Glomerular endothelial cell (primary cell): ENCODE data around the gene FGFRL1. TPM values are rescaled to one million over a fixed set of nuclear protein-coding genes. Genes with fewer than 3 reads are reported as not detected.
"Not testable (repeated sequence)": the region's sequence is repeated elsewhere in the genome, so short reads cannot be mapped to it uniquely, and the experiment has no call there.

Experiments
- DNase-seq: peaks from one replicate; pipeline ENCODE4 v3.0.0-alpha.2; 2011; ENCODE audit warnings: low read depth, low spot score; ENCODE audit errors: extremely low read depth
- total RNA-seq: library from RNA; depleted of rRNA; stranded (reverse); fragments of >200 nt; gene quantifications from 2 replicates; pipeline ENCODE4 v1.2.3, GENCODE V29; 2015

The FGFRL1 gene
- total RNA-seq, 1 donor from 2014 or later = 27.7 TPM

DNA sequence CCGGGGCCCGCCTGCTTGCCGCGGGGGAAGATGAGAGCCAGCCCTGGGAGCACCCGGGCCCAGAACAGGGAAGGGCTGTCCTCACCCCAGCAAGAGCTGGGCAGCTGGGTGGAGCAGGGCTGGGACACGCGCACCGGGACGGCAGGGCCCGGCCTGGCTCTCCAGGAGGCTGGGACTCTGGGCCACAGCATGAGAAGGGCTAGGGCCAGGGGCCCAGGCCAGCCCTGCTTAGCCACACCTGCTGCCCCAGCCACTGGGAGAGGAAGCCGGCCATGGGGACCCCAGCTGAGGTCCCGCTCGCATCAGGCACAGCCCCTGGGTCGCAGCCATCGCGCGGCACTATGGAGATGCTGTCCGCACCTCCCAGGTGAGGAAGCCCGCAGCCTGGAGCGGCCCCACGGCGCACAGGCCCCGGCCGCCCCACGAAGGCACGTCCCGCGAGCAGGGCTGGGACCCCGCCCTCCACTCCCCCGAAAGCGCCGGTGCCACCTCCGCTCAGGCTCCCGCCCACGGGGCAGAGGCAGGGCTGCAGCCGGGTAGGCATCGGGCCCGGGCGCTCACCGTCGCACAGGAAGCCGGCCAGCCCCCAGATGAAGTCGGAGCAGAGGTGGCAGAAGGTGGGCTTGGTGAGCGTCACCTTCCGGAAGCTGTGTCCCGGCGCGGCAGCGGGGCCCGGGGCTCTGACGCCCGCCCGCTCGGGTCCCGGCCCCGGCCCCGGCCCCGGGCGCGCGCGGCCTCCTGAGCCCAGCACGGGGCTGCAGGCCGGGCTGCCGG, 38.6 kb upstream of the FGFRL1 start:
- DNase-seq = no peak

GRCh38 chr4:973431-974397, 37.7 kb upstream of the FGFRL1 start, which contains the start of gene DGKQ:
Gene DGKQ (minus strand): TSS chr4:973569. CDS start chr4:973482, 87 bp downstream.
- DNase-seq = no peak

DNA sequence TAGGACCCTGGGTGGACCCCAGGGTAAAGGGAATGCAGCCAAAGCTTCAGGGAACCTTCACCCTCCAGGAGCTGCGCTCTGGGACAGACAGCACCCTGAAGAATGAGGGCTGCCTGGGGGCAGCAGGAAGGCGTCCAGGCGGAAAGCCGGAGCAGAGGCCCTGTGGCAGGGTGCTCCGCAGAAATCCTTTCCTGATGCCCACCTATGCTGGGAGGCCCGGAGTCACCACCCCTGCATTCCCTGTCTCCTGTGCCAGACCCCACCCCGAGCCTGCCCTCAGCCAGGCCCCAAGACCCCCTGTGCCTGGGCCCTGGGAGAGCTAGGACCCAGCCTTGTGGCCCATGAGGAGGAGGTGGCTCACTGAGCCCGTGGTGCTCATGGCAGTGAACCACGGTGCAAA, 36.8 kb upstream of the FGFRL1 start:
- DNase-seq = no peak

- DNase-seq = not testable (repeated sequence)
Observed at GRCh38 chr4:976016-976415, 35.4 kb upstream of the FGFRL1 start.

DNA sequence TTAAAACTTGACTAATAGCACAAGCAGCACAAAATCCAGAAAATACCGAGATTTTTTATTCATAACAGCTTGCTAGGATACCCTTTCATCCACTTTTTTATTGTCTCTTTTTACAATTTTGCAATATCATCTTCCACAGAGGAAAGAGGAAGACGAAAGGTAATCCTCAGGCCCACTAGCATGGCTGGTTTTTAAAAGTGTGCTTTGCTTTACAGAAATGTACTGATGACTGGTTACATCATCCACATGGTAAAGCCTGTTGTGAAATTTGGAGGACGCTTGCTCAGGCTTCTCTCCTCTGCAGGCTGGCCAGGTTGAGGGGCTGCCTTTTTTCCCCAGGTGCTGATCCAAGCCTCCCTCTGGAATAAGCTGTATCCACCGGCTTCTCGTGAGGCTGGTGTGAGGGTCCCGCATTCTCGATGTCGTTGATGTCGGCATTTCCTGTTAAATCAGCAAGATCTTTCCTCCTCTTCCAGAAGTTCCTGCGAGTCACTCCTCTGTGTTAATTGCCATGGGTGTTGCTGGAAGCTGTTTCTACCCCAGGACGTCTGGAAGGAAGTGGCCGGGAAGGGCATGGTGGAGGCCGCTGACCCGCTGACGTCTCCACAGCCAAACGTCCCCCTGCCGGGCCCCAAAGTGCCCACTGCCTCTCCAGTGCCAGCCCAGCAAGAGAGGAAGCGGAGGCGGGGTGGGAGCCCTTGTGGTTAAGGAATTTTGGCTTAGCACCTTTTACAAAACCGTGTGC, 32.3 kb upstream of the FGFRL1 start:
- DNase-seq = no peak

DNA sequence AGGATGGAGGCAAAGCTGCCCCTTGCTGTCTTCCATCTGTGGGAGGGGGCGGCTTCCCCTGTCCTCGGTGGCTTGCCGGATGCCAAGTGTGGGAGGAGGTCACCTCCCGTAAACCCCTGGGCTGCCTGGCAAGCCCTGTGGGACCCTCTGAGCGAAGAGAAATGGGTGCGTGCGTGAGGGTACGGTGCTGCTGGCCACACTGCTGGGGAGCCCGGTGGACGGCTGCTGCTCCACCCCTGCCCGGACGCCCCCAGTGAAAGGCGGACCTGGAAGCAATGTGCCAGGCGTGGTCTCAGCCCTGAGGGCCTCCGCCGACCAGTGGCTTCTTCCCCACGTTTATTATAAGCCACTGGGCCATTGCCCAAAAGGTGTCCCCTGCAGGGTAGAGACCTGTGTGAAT, 29.1 kb upstream of the FGFRL1 start:
- no peak for DNase-seq

DNA sequence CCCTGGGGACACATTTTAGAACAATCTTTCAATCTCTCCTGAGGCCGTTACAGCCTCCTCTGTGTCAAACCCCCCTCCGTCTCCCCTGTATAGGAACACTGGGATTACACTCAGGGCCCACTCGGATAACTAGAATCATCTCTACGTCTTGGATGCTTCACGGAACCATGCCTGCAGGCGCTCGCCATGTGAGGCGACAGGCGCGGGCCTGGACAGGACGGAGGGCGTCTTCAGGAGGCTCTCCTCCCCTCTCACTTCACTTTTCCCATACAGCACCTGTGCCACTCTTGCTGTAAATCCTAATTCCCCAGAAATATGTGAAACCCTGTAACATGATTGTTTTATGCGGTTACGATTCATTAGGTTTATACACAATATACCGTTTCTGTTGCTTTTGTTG, 28.6 kb upstream of the FGFRL1 start:
- DNase-seq = no peak

GRCh38 chr4:984336-985054, 26.9 kb upstream of the FGFRL1 start:
- no peak for DNase-seq

GRCh38 chr4:985123-985830, 26.1 kb upstream of the FGFRL1 start:
- no peak for DNase-seq

DNA sequence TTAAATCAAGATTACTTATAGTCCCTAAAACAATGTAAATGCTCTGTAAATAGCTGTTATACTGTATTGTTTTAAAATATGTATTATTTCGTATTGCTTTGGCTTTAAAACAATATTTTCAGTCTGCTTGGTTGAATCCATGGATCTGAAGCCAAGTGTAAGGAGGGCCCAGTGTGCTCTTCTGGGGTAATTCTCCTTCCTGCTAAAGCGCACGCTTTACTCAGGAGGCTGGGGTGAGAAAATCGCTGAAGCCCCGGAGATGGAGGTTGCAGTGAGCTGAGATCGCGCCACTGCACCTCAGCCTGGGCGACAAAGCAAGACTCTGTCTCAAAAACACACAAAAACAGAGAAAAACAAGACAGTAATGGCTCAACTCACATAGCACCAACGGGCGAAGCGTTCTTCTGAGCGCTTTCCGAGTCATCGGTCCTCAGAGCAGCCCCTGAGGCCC, 25.0 kb upstream of the FGFRL1 start:
- no peak for DNase-seq

DNA sequence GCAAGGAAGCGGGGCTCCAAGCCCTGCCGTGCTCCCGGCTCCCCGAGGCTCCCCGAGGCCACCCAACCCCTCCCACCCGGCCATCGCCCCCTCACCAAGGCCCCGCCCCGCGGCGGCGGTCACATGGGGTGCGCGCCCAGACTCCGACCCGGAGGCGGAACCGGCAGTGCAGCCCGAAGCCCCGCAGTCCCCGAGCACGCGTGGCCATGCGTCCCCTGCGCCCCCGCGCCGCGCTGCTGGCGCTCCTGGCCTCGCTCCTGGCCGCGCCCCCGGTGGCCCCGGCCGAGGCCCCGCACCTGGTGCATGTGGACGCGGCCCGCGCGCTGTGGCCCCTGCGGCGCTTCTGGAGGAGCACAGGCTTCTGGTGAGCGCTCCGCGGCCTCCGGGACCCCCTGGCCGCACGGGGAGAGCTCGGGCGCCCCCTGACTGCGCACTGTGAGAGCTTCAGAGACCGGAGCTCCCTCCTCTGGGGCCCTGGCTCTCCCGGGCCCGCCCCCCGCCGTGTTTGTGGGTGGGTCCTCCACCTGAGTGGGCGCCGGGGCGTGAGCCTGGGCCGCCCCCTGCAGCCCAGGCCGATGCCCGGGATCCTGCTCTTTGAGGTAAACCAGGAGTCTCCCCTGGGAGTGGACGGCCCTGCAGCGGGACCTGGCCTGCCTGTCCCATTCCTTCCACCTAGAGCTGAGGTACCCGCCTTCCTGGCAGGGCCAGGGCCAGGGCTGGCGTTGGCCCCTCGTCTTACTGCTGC, 24.4 kb upstream of the FGFRL1 start, which contains the start of gene IDUA:
TSS of gene IDUA (plus strand) at position 166 of the 745 bp plus-strand sequence. CDS start at position 207, 41 bp downstream.
- DNase-seq = no peak

GRCh38 chr4:987624-988513, 23.6 kb upstream of the FGFRL1 start:
- DNase-seq = no peak

DNA sequence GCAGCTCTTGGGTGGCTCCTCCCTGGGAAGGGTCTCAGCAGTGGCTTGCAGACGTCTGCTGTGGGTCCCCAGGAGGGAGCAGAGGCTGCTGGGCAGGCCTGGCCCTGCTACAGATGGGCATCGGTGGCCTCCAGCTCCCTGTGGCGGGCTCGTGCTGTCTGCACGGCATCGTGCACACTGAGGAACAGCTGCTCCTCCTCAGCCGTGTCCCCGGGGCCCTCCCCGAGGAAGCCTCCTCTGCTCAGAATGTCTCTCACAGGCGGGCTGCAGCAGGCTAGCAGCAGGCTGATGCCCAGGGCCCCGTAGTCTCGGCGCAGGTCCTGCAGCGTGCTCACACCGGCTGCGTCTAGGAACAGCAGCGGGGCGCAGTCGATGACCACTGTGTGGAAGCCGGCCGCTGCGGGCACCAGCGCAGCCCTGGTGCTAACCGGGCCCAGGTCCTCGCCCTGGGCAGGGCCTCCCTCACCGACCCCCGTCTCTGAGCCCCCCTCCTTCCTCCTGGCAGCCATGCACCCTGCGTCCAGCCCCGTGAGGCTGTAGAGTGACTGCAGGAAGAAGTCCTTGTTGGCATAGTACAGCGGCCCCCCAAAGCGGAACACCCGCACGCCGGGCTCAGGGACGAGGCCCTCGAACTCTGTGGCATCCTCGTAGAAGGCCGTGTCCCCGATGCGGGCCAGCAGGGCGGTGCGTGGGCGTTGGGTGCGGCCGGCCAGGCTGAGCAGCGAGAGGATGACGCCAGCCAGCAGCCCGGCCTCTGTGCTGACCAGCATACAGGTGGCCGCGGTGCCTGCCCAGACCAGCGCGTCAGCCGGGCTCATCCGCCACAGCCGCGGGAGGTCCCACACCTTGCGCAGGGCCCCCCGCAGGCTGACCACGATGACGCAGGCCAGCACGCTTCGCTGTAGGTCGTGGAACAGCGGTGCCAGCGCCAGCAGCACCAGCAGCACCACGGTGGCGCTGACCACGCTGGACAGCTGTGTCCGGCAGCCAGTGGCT, 22.4 kb upstream of the FGFRL1 start:
- no peak for DNase-seq

- DNase-seq = no peak
Observed at GRCh38 chr4:989722-990471, 21.5 kb upstream of the FGFRL1 start.

DNA sequence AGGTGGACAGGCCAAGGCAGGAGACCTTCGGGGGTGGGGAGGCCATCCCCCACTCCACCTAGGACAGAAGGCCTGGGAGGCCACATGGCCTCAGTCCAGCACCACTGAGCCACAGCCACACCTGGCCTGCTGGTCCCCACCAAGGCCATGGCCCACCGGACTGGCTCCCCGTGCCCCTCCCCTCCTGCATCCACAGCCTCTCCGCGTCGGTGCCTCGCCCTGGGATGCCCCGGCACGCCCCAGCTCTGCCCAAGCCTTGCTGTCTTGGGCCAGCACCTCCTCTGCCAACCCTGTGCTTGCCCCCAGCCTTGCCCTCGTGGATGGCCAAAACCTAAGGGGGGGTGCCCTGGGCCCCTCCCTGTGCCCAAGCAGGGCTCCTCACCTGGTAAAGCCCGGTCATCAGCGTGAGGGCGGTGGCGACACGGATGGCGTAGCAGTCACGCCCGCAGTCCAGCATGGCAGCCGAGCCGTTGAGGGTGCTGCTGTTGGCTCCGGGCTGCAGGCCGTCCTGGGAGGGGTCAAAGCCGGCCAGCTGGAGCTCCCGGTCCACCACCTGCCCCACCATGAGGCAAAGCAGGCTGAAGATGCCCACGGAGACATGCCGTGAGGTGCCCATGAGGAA, 20.6 kb upstream of the FGFRL1 start:
- DNase-seq = no peak
